Heart left ventricle (tissue), 13 donors: ENCODE results near the gene LINGO3.
"Not testable (repeated sequence)": the region's sequence is repeated elsewhere in the genome, so short reads cannot be mapped to it uniquely, and the experiment has no call there.

Experiments used
- CTCF ChIP-seq, 12 donors: fragments of 200-600 bp; sonication (generic) in 4 of 12; IDR thresholded peaks; one replicate each; pipeline versions ENCODE4 v1.5.0 to v1.8.0; 2018 to 2022; ENCODE audit warnings: antibody characterized with exemption in 12 of 12, mild to moderate bottlenecking in 5 of 12
- POLR2A ChIP-seq, 2 donors: fragments of 450-650 bp; IDR thresholded peaks; one replicate each; pipeline ENCODE4 v1.6.1; 2017; ENCODE audit warnings: antibody characterized with exemption in 2 of 2, mild to moderate bottlenecking in 2 of 2, moderate library complexity in 2 of 2
- donor health status: ischemic (EF 13 %, LVEDD 7.1; RV severe dilation, severe dysfunction).
- donor health status: DM: no; HTN: yes; CAD: no.
- donor health status: DM: no; HTN: no; CAD: no.
- donor health status: ischemic (EF 25% LVEDD 6.9; RV normal size, moderate dysfunction).
- donor health status: ischemic (EF 25% LVEDD 5.7; RV mildly dilated, moderate dysfunction).
- donor health status: ischemic (EF 35%, LVEDD 5.7; RV mildly dilated, moderate dysfunction).
- donor health status: nonischemic (EF 11% LVEDD 7.7; RV severe dilation, severe dysfunction).
- donor health status: DM: yes; HTN: yes; CAD: no.
- donor health status: PGD.
- donor health status: ischemic (EF 29% LVEDD 5.4; RV normal size, mild dysfunction).
- donor health status: nonischemic (EF 23%, LVEDD 6.1; RV moderate dilation, normal function).

DNA sequence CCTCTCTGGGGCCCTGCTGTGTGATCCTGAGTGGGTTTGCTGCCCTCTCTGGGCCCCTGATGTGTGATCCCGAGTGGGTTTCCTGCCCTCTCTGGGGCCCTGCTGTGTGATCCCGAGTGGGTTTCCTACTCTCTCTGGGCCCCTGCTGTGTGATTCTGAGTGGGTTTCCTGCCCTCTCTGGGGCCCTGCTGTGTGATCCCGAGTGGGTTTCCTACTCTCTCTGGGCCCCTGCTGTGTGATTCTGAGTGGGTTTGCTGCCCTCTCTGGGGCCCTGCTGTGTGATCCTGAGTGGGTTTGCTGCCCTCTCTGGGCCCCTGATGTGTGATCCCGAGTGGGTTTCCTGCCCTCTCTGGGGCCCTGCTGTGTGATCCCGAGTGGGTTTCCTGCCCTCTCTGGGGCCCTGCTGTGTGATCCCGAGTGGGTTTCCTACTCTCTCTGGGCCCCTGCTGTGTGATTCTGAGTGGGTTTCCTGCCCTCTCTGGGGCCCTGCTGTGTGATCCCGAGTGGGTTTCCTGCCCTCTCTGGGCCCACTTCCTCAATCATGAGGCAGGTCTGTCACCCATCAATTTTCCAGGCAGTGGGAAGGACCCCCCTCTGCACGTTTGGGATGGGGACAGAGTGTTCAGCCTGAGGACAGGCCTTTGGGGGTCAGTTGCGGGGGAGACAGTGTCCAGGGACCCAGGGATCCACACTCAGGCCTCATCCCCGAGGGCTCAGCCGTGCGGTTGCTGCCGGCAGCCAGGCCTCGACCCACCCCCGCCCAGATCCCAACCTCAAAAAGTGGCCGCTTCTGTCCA, 26.5 kb downstream of the LINGO3 start:
- not testable (repeated sequence) for TF ChIP-seq CTCF, POLR2A (IDR thresholded peaks at IDR 0.05)
